HL-60 (cell line): ENCODE data around the gene AP3S2.
A peak's percentile ranks its signal among the peaks of the same experiment; 100 is the strongest.
"Not testable (repeated sequence)": the region's sequence is repeated elsewhere in the genome, so short reads cannot be mapped to it uniquely, and the experiment has no call there.

ENCODE experiments used
- DNase-seq, 2 experiments: peaks; one replicate each; pipeline ENCODE4 v3.0.0-alpha.2; 2010 to 2020; ENCODE audit warnings: low read depth in 1 of 2, low spot score in 1 of 2
- H3K27ac ChIP-seq: fragments of 250-450 bp; sonication (Bioruptor Pico); replicated peaks from 2 replicates; pipeline ENCODE4 v1.5.1; 2020; ENCODE audit warnings: mild to moderate bottlenecking, moderate library complexity
- H3K27me3 ChIP-seq: fragments of 250-450 bp; sonication (Bioruptor Pico); 2 replicates; pipeline ENCODE4 v1.5.1; 2021; ENCODE audit warnings: mild to moderate bottlenecking, moderate library complexity; ENCODE audit not compliant: insufficient read depth, poor library complexity, severe bottlenecking
- H3K4me3 ChIP-seq: replicated peaks from 2 replicates; pipeline ENCODE4 v1.5.1; 2011; ENCODE audit warnings: mild to moderate bottlenecking, control low read depth, low read length; ENCODE audit not compliant: insufficient read depth
- GABPA ChIP-seq: IDR thresholded peaks from 2 replicates; pipeline ENCODE4 v1.6.1; 2012; ENCODE audit warnings: low read depth
- POLR2AphosphoS5 ChIP-seq: IDR thresholded peaks from 2 replicates; pipeline ENCODE4 v1.6.1; 2012; ENCODE audit warnings: low read depth
- SPI1 ChIP-seq: IDR thresholded peaks from 2 replicates; pipeline ENCODE4 v1.6.1; 2012; ENCODE audit warnings: low read depth, mild to moderate bottlenecking, borderline replicate concordance
- TF ChIP-seq, protein P1 (sequence below): IDR thresholded peaks from one replicate; pipeline ENCODE4 v1.5.1; 2011; ENCODE audit warnings: low read length, control low read depth, inconsistent platforms; ENCODE audit not compliant: insufficient read depth
- TF ChIP-seq, protein P2 (sequence below): IDR thresholded peaks from 2 replicates; pipeline ENCODE4 v1.6.1; 2012; ENCODE audit warnings: low read depth; ENCODE audit not compliant: insufficient replicate concordance

AP3S2 gene

DNA sequence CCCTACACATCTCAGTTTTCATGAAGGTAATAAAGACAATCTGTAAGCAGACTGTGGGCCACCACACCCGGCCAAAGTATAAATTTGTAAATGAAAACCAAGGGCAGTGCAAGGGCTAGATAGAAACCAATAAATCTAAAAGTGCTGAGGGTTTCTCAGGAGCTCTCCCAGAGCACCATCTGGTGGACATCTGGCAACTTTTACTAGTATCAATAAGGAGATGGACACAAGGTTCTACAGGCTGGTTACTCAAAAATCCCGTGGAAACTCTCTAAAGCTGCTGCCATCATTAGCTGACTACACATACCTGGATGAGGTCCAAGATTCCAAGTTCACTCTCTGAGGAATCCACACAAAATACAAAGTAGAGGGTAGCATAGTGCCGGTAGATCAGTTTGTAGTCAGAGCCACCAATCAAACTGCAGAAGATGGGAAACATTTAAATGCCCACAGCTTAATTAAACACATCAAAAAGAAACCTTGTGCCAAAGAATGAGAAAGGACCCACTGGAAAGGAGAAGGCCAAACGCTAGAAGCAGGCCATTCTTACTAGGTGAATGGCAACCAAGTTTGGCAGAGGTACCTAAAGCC lies 5.5 kb downstream of the AP3S2 start:
- Histone ChIP-seq H3K27ac (no peak overlapping the region), H3K4me3 (no peak overlapping the region), H3K27me3 (no peaks in the 10 kb centered on the region)
- TF ChIP-seq SPI1 = no peak
- TF ChIP-seq, protein P1, sequence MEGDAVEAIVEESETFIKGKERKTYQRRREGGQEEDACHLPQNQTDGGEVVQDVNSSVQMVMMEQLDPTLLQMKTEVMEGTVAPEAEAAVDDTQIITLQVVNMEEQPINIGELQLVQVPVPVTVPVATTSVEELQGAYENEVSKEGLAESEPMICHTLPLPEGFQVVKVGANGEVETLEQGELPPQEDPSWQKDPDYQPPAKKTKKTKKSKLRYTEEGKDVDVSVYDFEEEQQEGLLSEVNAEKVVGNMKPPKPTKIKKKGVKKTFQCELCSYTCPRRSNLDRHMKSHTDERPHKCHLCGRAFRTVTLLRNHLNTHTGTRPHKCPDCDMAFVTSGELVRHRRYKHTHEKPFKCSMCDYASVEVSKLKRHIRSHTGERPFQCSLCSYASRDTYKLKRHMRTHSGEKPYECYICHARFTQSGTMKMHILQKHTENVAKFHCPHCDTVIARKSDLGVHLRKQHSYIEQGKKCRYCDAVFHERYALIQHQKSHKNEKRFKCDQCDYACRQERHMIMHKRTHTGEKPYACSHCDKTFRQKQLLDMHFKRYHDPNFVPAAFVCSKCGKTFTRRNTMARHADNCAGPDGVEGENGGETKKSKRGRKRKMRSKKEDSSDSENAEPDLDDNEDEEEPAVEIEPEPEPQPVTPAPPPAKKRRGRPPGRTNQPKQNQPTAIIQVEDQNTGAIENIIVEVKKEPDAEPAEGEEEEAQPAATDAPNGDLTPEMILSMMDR = peak; percentile 24
- DNase-seq = peak in 1 of 2 experiments; percentile 35

DNA sequence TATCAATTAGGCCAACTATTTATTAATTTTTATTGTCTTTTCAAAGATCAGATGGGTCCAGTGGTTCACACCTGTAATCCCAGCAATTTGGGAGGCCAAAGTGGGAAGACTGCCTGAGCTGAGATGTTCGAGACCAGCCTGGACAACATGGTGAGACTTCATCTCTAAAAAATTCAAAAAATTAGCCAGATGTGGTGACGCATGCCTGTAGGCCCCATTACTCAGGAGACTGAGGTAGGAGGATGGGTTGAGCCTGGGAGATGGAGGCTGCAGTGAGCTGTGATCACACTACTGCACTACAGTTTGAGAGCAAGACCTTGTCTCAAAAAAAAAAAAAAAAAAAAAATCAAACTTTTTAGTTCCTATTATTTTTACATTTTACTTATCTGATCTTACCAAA lies 8.2 kb downstream of the AP3S2 start:
- H3K27me3 ChIP-seq = no peaks in the 10 kb centered on the region
- no peak overlapping the region for H3K4me3 ChIP-seq
- TF ChIP-seq, protein P2, sequence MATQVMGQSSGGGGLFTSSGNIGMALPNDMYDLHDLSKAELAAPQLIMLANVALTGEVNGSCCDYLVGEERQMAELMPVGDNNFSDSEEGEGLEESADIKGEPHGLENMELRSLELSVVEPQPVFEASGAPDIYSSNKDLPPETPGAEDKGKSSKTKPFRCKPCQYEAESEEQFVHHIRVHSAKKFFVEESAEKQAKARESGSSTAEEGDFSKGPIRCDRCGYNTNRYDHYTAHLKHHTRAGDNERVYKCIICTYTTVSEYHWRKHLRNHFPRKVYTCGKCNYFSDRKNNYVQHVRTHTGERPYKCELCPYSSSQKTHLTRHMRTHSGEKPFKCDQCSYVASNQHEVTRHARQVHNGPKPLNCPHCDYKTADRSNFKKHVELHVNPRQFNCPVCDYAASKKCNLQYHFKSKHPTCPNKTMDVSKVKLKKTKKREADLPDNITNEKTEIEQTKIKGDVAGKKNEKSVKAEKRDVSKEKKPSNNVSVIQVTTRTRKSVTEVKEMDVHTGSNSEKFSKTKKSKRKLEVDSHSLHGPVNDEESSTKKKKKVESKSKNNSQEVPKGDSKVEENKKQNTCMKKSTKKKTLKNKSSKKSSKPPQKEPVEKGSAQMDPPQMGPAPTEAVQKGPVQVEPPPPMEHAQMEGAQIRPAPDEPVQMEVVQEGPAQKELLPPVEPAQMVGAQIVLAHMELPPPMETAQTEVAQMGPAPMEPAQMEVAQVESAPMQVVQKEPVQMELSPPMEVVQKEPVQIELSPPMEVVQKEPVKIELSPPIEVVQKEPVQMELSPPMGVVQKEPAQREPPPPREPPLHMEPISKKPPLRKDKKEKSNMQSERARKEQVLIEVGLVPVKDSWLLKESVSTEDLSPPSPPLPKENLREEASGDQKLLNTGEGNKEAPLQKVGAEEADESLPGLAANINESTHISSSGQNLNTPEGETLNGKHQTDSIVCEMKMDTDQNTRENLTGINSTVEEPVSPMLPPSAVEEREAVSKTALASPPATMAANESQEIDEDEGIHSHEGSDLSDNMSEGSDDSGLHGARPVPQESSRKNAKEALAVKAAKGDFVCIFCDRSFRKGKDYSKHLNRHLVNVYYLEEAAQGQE = no peak
- TF ChIP-seq, protein P1 = no peak
- TF ChIP-seq POLR2AphosphoS5 (no peak), GABPA (no peak), SPI1 (no peak)
- DNase-seq = no peak
- H3K27ac ChIP-seq = no peak overlapping the region

DNA sequence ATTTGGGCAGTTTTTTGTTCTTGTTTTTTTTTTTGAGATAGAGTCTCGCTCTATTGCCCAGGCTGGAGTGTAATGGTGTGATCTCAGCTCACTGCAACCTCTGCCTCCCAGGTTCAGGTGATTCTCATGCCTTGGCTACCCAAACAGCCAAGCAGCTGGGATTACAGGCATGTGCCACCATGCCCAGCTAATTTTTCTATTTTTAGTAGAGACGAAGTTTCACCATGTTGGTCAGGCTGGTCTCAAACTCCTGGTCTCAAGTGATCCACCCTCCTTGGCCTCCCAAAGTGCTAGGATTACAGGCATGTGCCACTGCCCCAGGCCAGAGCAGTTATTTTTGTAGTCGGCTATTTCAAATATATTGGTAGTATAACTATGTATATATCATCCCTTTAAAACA lies 8.6 kb downstream of the AP3S2 start:
- not testable (repeated sequence) for H3K4me3 ChIP-seq, H3K27me3 ChIP-seq, DNase-seq, H3K27ac ChIP-seq

DNA sequence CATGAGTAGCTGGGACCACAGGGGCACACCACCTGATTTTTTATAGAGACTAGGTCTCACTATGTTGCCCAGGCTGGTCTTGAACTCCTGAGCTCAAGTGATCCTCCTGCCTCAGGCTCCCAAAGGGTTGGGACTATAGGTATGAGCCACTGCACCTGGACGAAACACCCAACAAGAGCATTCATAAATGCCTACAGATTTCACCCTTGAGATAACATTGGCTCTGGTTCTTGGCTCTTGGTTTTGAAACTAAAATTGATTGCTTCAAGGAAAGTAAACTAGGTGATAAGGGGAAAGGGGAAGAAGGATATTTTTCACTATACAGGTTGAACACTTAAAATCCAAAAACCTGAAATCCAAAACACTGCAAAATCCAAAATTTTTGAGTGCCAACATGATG lies 10.3 kb downstream of the AP3S2 start:
- Histone ChIP-seq H3K27ac (no peak overlapping the region), H3K4me3 (no peak overlapping the region), H3K27me3 (no peaks in the 10 kb centered on the region)
- TF ChIP-seq, protein P1 = no peak
- TF ChIP-seq GABPA (no peak), SPI1 (no peak), POLR2AphosphoS5 (no peak)
- TF ChIP-seq, protein P2 = no peak
- DNase-seq = no peak
